KMS-11 (cell line): ENCODE measurements around the gene SH3PXD2B.

Source experiments
- H2AFZ ChIP-seq: fragments of 200-600 bp; sonication (generic); 2 replicates; pipeline ENCODE4 v1.6.1; 2016; ENCODE audit warnings: antibody characterized with exemption, mixed run types, low read depth
- H3K27ac ChIP-seq: fragments of 200-600 bp; sonication (generic); 2 replicates; pipeline ENCODE4 v1.6.1; 2016; ENCODE audit warnings: mild to moderate bottlenecking, mixed run types
- H3K27me3 ChIP-seq: fragments of 200-600 bp; sonication (generic); 2 replicates; pipeline ENCODE4 v1.6.1; 2017; ENCODE audit warnings: mild to moderate bottlenecking, low read depth, mixed run types, moderate library complexity; ENCODE audit not compliant: insufficient read depth
- H3K36me3 ChIP-seq: fragments of 200-600 bp; sonication (generic); 2 replicates; pipeline ENCODE4 v1.6.1; 2017; ENCODE audit warnings: mild to moderate bottlenecking, mixed run types; ENCODE audit not compliant: insufficient read depth
- H3K4me1 ChIP-seq: fragments of 200-600 bp; sonication (generic); 2 replicates; pipeline ENCODE4 v1.6.1; 2016; ENCODE audit warnings: mild to moderate bottlenecking, low read depth, mixed run types; ENCODE audit not compliant: poor library complexity, severe bottlenecking
- H3K4me2 ChIP-seq: fragments of 200-600 bp; sonication (generic); 2 replicates; pipeline ENCODE4 v1.7.0; 2016; ENCODE audit warnings: mild to moderate bottlenecking, mixed run types
- H3K4me3 ChIP-seq: fragments of 200-600 bp; sonication (generic); IDR thresholded peaks from 2 replicates; pipeline ENCODE4 v1.6.1; 2017; ENCODE audit warnings: low read depth, low read length, mixed read lengths; ENCODE audit not compliant: insufficient read depth
- H3K79me2 ChIP-seq: fragments of 200-600 bp; sonication (generic); 2 replicates; pipeline ENCODE4 v1.6.1; 2016; ENCODE audit warnings: low read depth, mixed run types; ENCODE audit not compliant: insufficient read depth
- H3K9ac ChIP-seq: fragments of 200-600 bp; sonication (generic); 2 replicates; pipeline ENCODE4 v1.6.1; 2016; ENCODE audit warnings: mild to moderate bottlenecking, mixed run types
- H4K20me1 ChIP-seq: fragments of 200-600 bp; sonication (generic); 2 replicates; pipeline ENCODE4 v1.6.1; 2016; ENCODE audit warnings: mild to moderate bottlenecking, mixed run types; ENCODE audit not compliant: insufficient read depth
- CTCF ChIP-seq: fragments of 200-600 bp; sonication (generic); conservative IDR thresholded peaks from 2 replicates; pipeline ENCODE4 v1.6.1; 2017; ENCODE audit warnings: low read depth, mild to moderate bottlenecking, antibody characterized with exemption, low read length, moderate library complexity, mixed read lengths

Gene SH3PXD2B

GRCh38 chr5:172347496-172348052 lies 106.8 kb downstream of the SH3PXD2B start:
- no peaks in the 10 kb centered on the region for H3K4me1 ChIP-seq
- no peak overlapping the region for H3K4me3 ChIP-seq
- no peaks in the 10 kb centered on the region for H4K20me1 ChIP-seq
- no peaks in the 10 kb centered on the region for H3K79me2 ChIP-seq
- H3K36me3 ChIP-seq, result no peaks in the 10 kb centered on the region
- H3K4me2 ChIP-seq, result no peak overlapping the region
- no peak overlapping the region for H3K9ac ChIP-seq
- no peaks in the 10 kb centered on the region for H3K27me3 ChIP-seq
- TF ChIP-seq CTCF, result no peak
- H3K27ac ChIP-seq, result no peak overlapping the region
- no peak overlapping the region for H2AFZ ChIP-seq

- no peaks in the 10 kb centered on the region for H3K36me3 ChIP-seq
- no peak for TF ChIP-seq CTCF
- no peak overlapping the region for H2AFZ ChIP-seq
- H3K9ac ChIP-seq, result no peak overlapping the region
- H3K4me1 ChIP-seq, result no peaks in the 10 kb centered on the region
- H3K4me2 ChIP-seq, result no peak overlapping the region
- H3K27me3 ChIP-seq, result no peaks in the 10 kb centered on the region
- H3K27ac ChIP-seq, result no peak overlapping the region
- H3K79me2 ChIP-seq, result no peaks in the 10 kb centered on the region
- no peak overlapping the region for H3K4me3 ChIP-seq
- H4K20me1 ChIP-seq, result no peaks in the 10 kb centered on the region
Measured at GRCh38 chr5:172345881-172346280, 108.4 kb downstream of the SH3PXD2B start.

- H2AFZ ChIP-seq, result no peak overlapping the region
- no peak overlapping the region for H3K4me2 ChIP-seq
- H3K4me1 ChIP-seq, result no peaks in the 10 kb centered on the region
- H3K9ac ChIP-seq, result no peak overlapping the region
- H3K27ac ChIP-seq, result no peak overlapping the region
- H4K20me1 ChIP-seq, result no peaks in the 10 kb centered on the region
- H3K79me2 ChIP-seq, result no peaks in the 10 kb centered on the region
- no peaks in the 10 kb centered on the region for H3K27me3 ChIP-seq
- no peak overlapping the region for H3K4me3 ChIP-seq
- TF ChIP-seq CTCF, result no peak
- H3K36me3 ChIP-seq, result no peaks in the 10 kb centered on the region
Measured at GRCh38 chr5:172344855-172345409, 109.4 kb downstream of the SH3PXD2B start.

- TF ChIP-seq CTCF, result no peak
- no peaks in the 10 kb centered on the region for H3K4me1 ChIP-seq
- H2AFZ ChIP-seq, result no peak overlapping the region
- no peak overlapping the region for H3K4me3 ChIP-seq
- H3K79me2 ChIP-seq, result no peaks in the 10 kb centered on the region
- H3K27ac ChIP-seq, result no peak overlapping the region
- H3K36me3 ChIP-seq, result no peaks in the 10 kb centered on the region
- no peaks in the 10 kb centered on the region for H3K27me3 ChIP-seq
- no peak overlapping the region for H3K9ac ChIP-seq
- H4K20me1 ChIP-seq, result no peaks in the 10 kb centered on the region
- no peak overlapping the region for H3K4me2 ChIP-seq
Measured at GRCh38 chr5:172343741-172344140, 110.6 kb downstream of the SH3PXD2B start.
